ENCODE results near the gene BCDIN3D. TPM values are rescaled to one million over a fixed set of nuclear protein-coding genes. Genes with fewer than 3 reads are reported as not detected.

Gene BCDIN3D, protein sequence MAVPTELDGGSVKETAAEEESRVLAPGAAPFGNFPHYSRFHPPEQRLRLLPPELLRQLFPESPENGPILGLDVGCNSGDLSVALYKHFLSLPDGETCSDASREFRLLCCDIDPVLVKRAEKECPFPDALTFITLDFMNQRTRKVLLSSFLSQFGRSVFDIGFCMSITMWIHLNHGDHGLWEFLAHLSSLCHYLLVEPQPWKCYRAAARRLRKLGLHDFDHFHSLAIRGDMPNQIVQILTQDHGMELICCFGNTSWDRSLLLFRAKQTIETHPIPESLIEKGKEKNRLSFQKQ
- 5.4 and 6.3 TPM in 2 replicates for total RNA-seq

DNA sequence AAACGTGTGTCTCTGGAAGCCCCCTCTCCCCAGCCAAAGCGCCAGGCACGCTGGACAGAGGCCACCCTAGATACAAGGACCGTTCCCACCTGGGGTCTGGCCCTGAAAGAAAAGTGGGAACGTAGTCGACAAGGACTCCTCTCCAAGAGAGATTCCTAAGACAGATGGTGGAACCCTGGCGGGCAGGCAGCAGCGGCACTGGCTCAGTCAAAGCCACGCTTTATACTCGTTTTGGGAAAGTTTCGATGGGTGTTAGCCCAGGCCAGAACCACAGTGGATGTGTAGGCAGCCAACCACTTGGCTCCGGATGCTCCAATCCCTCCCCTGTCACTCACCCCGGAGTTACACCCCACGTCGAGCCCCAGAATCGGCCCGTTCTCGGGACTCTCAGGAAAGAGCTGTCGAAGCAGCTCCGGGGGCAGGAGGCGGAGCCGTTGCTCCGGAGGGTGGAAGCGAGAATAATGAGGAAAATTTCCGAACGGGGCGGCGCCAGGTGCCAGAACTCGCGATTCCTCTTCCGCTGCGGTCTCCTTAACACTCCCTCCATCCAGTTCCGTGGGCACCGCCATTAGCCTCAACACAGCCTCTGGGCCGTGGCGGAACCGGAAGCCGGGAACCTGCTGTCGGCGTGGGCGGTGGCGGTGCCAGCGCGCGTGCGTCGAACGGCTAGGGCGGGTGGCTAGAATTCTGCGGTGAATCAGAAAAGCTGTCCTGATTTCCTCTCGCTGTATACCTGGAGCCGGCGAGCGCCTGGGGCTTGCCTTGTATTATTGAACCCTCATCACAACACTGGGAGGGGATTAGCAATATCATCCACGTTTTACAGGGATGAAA is at the start of gene BCDIN3D:
BCDIN3D (minus strand) TSS at position 588 of the 834 bp plus-strand sequence; CDS start at position 569, 19 bp downstream.
- Histone ChIP-seq H3K36me3 (ENCODE audit: control insufficient read depth, insufficient read depth, low read length) (no peaks in the 10 kb centered on the region), H3K4me3 (ENCODE audit: low read depth, low read length) (peak within 1 kb of the TSS; percentile 56), H3K27me3 (ENCODE audit: control insufficient read depth, insufficient read depth, low read length) (peaks cover 2% of the 10 kb centered on the region)
- TF ChIP-seq, protein P1, sequence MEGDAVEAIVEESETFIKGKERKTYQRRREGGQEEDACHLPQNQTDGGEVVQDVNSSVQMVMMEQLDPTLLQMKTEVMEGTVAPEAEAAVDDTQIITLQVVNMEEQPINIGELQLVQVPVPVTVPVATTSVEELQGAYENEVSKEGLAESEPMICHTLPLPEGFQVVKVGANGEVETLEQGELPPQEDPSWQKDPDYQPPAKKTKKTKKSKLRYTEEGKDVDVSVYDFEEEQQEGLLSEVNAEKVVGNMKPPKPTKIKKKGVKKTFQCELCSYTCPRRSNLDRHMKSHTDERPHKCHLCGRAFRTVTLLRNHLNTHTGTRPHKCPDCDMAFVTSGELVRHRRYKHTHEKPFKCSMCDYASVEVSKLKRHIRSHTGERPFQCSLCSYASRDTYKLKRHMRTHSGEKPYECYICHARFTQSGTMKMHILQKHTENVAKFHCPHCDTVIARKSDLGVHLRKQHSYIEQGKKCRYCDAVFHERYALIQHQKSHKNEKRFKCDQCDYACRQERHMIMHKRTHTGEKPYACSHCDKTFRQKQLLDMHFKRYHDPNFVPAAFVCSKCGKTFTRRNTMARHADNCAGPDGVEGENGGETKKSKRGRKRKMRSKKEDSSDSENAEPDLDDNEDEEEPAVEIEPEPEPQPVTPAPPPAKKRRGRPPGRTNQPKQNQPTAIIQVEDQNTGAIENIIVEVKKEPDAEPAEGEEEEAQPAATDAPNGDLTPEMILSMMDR (IDR thresholded peaks at IDR 0.05; ENCODE audit: insufficient read depth, low read length, poor library complexity, severe bottlenecking) = no peak
- no peak for DNase-seq (ENCODE audit: low read depth)

DNA sequence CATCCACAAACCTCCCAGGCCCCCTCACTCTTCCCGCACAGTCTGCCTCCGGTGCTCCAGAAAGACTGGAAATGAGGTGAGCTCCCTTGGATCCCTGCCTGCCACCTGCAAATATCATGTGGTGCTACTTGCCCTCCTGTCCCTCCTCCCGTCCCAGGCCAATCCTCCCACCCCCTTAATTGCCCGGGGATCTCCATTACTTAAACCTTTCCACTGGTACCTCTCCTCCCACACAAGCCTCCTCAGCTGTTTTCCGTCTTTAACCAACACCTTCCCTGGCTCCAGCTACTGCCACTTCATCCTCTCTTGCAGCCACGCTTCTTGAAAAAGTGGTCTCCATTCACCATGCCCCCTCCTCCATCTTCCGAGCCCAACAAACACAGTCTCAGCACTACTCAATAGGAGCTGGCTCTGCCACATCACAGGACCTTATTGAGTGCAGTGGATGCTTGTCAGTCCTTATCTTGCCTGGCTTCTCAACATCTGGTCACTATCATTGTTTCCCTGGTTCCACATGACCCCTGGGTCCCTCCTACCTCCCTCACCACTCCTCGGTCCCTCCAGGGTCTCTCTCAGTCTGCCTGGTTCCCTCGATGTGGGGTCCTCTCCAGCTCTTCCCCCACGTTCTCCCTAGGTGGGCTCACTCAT is 49.3 kb upstream of the BCDIN3D start:
- TF ChIP-seq, protein P1 (IDR thresholded peaks at IDR 0.05; ENCODE audit: insufficient read depth, low read length, poor library complexity, severe bottlenecking) = no peak
- Histone ChIP-seq H3K27me3 (ENCODE audit: control insufficient read depth, insufficient read depth, low read length) (peaks cover 27% of the 10 kb centered on the region), H3K36me3 (ENCODE audit: control insufficient read depth, insufficient read depth, low read length) (no peaks in the 10 kb centered on the region), H3K4me3 (ENCODE audit: low read depth, low read length) (no peak overlapping the region)
- no peak for DNase-seq (ENCODE audit: low read depth)

DNA sequence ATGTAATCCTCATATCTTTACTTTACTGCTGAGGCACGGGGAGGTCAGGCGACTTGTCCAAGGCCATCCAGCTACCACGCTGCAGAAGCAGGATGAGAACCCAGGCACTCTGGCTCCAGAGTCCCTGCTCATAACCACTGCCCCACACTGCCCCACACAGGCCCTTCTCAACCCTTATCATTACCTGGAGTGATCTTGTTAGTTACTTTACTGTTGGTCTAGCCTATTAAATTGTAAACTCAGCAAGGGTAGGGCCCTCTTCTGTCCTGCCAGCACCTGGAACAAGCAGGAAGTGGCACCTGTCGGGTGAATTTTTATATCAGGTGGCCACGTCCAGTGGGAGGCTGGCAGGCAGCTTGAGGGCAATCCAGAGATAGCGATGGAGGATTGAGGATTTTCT is 48.6 kb upstream of the BCDIN3D start:
- H3K27me3 ChIP-seq (ENCODE audit: control insufficient read depth, insufficient read depth, low read length) = peaks cover 33% of the 10 kb centered on the region
- TF ChIP-seq, protein P1 (IDR thresholded peaks at IDR 0.05; ENCODE audit: insufficient read depth, low read length, poor library complexity, severe bottlenecking) = no peak
- no peak for DNase-seq (ENCODE audit: low read depth)
- H3K36me3 ChIP-seq (ENCODE audit: control insufficient read depth, insufficient read depth, low read length) = no peaks in the 10 kb centered on the region
- H3K4me3 ChIP-seq (ENCODE audit: low read depth, low read length) = no peak overlapping the region

DNA sequence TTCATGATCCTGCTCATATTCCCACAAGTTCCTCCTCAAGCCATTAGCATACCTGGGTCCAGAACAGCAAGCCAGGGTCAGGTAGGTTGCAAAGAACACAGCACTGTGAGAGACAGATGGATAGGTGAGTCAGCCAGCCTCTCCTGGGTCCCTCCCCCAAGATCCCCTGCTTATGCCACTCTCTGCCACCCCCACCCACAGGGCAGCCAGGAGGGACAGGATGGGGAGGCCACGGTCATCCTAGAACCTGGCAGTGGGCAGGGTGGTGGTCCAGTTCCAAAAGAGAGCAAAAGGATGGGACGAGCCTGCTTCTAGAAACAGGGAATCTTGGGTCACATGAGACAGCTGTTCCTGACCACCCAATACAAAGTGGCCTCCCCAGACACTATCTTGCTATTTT is 48.1 kb upstream of the BCDIN3D start:
- H3K36me3 ChIP-seq (ENCODE audit: control insufficient read depth, insufficient read depth, low read length) = no peaks in the 10 kb centered on the region
- H3K27me3 ChIP-seq (ENCODE audit: control insufficient read depth, insufficient read depth, low read length) = peaks cover 35% of the 10 kb centered on the region
- DNase-seq (ENCODE audit: low read depth) = no peak
- no peak overlapping the region for H3K4me3 ChIP-seq (ENCODE audit: low read depth, low read length)
- TF ChIP-seq, protein P1 (IDR thresholded peaks at IDR 0.05; ENCODE audit: insufficient read depth, low read length, poor library complexity, severe bottlenecking) = no peak

DNA sequence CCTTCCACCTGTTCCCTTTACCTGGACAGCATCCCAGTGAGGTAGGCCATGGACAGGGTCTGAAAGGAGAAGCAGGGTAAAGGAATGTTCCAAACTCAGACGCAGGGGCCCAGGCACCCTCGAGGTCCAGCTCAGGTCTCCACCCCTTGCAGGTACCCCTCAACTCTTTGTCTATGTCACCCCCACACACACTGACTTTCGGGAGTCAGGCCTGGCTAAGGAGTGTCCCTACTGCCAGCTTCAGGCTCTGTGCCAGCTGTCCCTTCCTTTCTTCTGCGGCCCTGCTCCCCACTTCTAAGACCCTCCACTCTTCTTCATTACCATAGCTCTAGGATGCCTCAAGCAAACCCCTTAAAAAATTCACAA is 47.2 kb upstream of the BCDIN3D start:
- TF ChIP-seq, protein P1 (IDR thresholded peaks at IDR 0.05; ENCODE audit: insufficient read depth, low read length, poor library complexity, severe bottlenecking) = no peak
- no peak overlapping the region for H3K4me3 ChIP-seq (ENCODE audit: low read depth, low read length)
- H3K27me3 ChIP-seq (ENCODE audit: control insufficient read depth, insufficient read depth, low read length) = peaks cover 43% of the 10 kb centered on the region
- H3K36me3 ChIP-seq (ENCODE audit: control insufficient read depth, insufficient read depth, low read length) = no peaks in the 10 kb centered on the region
- DNase-seq (ENCODE audit: low read depth) = no peak
